ENCODE measurements around the gene APIP. TPM values are rescaled to one million over a fixed set of nuclear protein-coding genes. Genes with fewer than 3 reads are reported as not detected.

APIP gene
- polyA plus RNA-seq, 1 of the 3 experiments (the other 2 are of a cell fraction), result 21.3 TPM

DNA sequence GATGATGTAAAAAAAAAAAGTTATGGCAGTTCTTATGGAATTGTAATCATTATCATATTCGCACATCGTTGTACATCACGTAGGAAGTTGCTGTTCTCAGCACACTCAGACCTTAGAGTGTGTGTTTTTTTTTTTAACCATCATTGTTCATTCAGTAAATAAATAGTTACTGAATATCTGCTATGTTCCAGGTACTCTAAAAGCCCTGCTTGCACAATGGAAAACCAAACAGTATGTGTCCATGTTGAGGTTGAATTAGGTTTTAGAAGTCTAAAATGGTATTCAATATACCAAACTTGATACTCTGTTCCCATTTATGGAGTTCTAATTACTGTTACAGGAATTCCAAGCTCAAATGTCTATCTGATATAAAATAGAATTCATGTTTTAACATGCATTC lies 41.4 kb upstream of the APIP start:
- ChIA-PET CTCF (interaction anchor here (0.6 kb wide), 1 partner anchor 1332 kb away, joined by 3 read pairs; no protein-coding TSS in a partner anchor), POLR2A (no interaction called here)
- WGBS (ENCODE audit: low lambda C conversion rate), result 96% methylated on average over 3 of the region's 3 CpGs
- DNase-seq, result no peak
- Histone ChIP-seq H3K79me2 (ENCODE audit: insufficient read depth) (no peaks in the 10 kb centered on the region), H3K9ac (no peak overlapping the region), H3K36me3 (replicated peaks in 1 of 2; ENCODE audit: control insufficient read depth in 1 of 2, insufficient read depth in 2 of 2, low read length in 1 of 2) (peaks cover 9 to 42% of the 10 kb centered on the region in 2 experiments), H3K9me3 (no peaks in the 10 kb centered on the region), H2AFZ (ENCODE audit: low read depth) (no peak overlapping the region), H3K27me3 (ENCODE audit: insufficient read depth) (no peaks in the 10 kb centered on the region), H3K4me2 (no peak overlapping the region), H3F3A (replicated peaks; ENCODE audit: insufficient read depth) (peaks cover 6% of the 10 kb centered on the region), H3K9me2 (0 out of 2 replicates have a peak, but pooled peaks cover 4% of the 10 kb centered on the region), H4K20me1 (ENCODE audit: insufficient read depth) (no peaks in the 10 kb centered on the region), H3K27ac (ENCODE audit: low read depth in 2 of 2, low read length in 1 of 2) (no peak overlapping the region), H3K4me1 (ENCODE audit: control insufficient read depth in 1 of 2, insufficient read depth in 2 of 2, low read depth in 1 of 2, low read length in 1 of 2) (peaks cover 0 to 16% of the 10 kb centered on the region in 2 experiments; a peak in 2 of 4 replicates), H3K4me3 (ENCODE audit: low read depth in 2 of 2, low read length in 1 of 2) (no peak overlapping the region)
- TF ChIP-seq SMC3 (IDR thresholded peaks at IDR 0.05; ENCODE audit: low read depth, low read length) (no peak), NRF1 (IDR thresholded peaks at IDR 0.05; ENCODE audit: low read depth, low read length) (no peak), FOSL2 (IDR thresholded peaks at IDR 0.05; ENCODE audit: borderline replicate concordance, low read depth) (no peak), GABPA (IDR thresholded peaks at IDR 0.05; ENCODE audit: low read depth) (no peak), RXRA (IDR thresholded peaks at IDR 0.05; ENCODE audit: borderline replicate concordance, low read depth) (no peak), EZH2phosphoT487 (IDR thresholded peaks at IDR 0.05; ENCODE audit: borderline replicate concordance, low read depth) (no peak), YY1 (IDR thresholded peaks at IDR 0.05; ENCODE audit: low read depth) (no peak), FOXJ3 (CRISPR knock-in tag; IDR thresholded peaks at IDR 0.05) (no peak), REST (IDR thresholded peaks at IDR 0.05; ENCODE audit: low read depth, low read length) (no peak)
- TF ChIP-seq, protein P1, sequence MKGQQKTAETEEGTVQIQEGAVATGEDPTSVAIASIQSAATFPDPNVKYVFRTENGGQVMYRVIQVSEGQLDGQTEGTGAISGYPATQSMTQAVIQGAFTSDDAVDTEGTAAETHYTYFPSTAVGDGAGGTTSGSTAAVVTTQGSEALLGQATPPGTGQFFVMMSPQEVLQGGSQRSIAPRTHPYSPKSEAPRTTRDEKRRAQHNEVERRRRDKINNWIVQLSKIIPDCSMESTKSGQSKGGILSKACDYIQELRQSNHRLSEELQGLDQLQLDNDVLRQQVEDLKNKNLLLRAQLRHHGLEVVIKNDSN (IDR thresholded peaks at IDR 0.05; ENCODE audit: borderline replicate concordance, low read depth), result no peak

GRCh38 chr11:34957206-34957605 lies 41.0 kb upstream of the APIP start:
- Histone ChIP-seq H3K36me3 (replicated peaks in 1 of 2; ENCODE audit: control insufficient read depth in 1 of 2, insufficient read depth in 2 of 2, low read length in 1 of 2) (peaks cover 9 to 42% of the 10 kb centered on the region in 2 experiments), H3K4me2 (no peak overlapping the region), H3K9me3 (no peaks in the 10 kb centered on the region), H3K4me1 (ENCODE audit: control insufficient read depth in 1 of 2, insufficient read depth in 2 of 2, low read depth in 1 of 2, low read length in 1 of 2) (peaks cover 0 to 14% of the 10 kb centered on the region in 2 experiments; a peak in 2 of 4 replicates), H2AFZ (ENCODE audit: low read depth) (no peak overlapping the region), H3F3A (replicated peaks; ENCODE audit: insufficient read depth) (peaks cover 6% of the 10 kb centered on the region), H3K27ac (ENCODE audit: low read depth in 2 of 2, low read length in 1 of 2) (no peak overlapping the region), H3K9ac (no peak overlapping the region), H3K9me2 (0 out of 2 replicates have a peak, but pooled peaks cover 4% of the 10 kb centered on the region), H4K20me1 (ENCODE audit: insufficient read depth) (no peaks in the 10 kb centered on the region), H3K79me2 (ENCODE audit: insufficient read depth) (no peaks in the 10 kb centered on the region), H3K27me3 (ENCODE audit: insufficient read depth) (no peaks in the 10 kb centered on the region), H3K4me3 (ENCODE audit: low read depth in 2 of 2, low read length in 1 of 2) (no peak overlapping the region)
- POLR2A ChIA-PET, result no interaction called here
- CTCF ChIA-PET, result no interaction called here
- TF ChIP-seq TCF12 (IDR thresholded peaks at IDR 0.05), result no peak
- no peak for TF ChIP-seq RXRA (IDR thresholded peaks at IDR 0.05; ENCODE audit: borderline replicate concordance, low read depth)
- TF ChIP-seq TEAD4 (IDR thresholded peaks at IDR 0.05; ENCODE audit: borderline replicate concordance, insufficient read depth), result no peak
- TF ChIP-seq PBX3 (IDR thresholded peaks at IDR 0.05), result no peak
- no peak for TF ChIP-seq GABPA (IDR thresholded peaks at IDR 0.05; ENCODE audit: low read depth)
- TF ChIP-seq GATA2 (CRISPR knock-in tag; IDR thresholded peaks at IDR 0.05), result no peak
- TF ChIP-seq EP300 (IDR thresholded peaks at IDR 0.05; ENCODE audit: borderline replicate concordance in 1 of 2, low read depth in 1 of 2, low read length in 1 of 2), result no peak
- no peak for DNase-seq
- 98% methylated on average over 5 of the region's 5 CpGs for WGBS (ENCODE audit: low lambda C conversion rate)

Data from SK-N-SH (cell line).